ENCODE data around the gene HOXB9.

The HOXB9 gene

DNA sequence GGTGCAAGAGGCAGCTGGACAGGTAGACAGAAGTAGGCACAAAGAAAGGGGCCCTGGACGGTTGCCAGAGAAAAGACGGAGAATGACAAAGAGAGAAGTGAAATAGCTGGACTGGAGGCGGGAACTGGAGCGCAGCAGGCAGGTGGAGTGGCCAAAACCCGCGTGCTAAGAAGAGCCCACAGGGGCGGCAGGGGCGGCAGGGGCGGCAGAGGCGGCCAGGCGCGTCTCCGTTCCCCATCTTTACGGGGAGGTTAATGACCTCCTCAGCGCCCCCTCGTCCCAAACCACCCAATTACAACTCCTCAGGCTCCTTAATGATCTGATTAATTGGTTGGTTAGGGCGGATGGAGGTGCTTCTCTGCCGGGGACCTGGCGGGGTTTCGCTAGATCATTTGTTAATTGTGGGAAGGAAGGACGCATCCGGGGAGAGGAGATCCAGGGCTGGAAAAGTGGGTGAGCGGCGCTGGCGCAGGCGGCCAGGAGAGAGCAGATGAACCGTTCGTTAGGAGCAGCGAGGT is 15.4 kb upstream of the HOXB9 start:
- peaks cover 11% of the 10 kb centered on the region for H3K4me1 ChIP-seq (ENCODE audit: control insufficient read depth, low read length)
- H3K79me2 ChIP-seq (ENCODE audit: control insufficient read depth, low read length): no peaks in the 10 kb centered on the region
- H3K4me2 ChIP-seq (ENCODE audit: low read length): no peak overlapping the region; the same call in 1 of the 2 replicates
- H3K27me3 ChIP-seq (ENCODE audit: control insufficient read depth, low read length): peaks cover 45% of the 10 kb centered on the region
- H3F3A ChIP-seq (ENCODE audit: control insufficient read depth, insufficient read depth): no peaks in the 10 kb centered on the region
- H3K4me3 ChIP-seq (ENCODE audit: low read length): no peak overlapping the region
- no peaks in the 10 kb centered on the region for H4K20me1 ChIP-seq (ENCODE audit: control insufficient read depth, insufficient read depth, low read depth, low read length)
- H3K9me2 ChIP-seq (replicated peaks; ENCODE audit: control insufficient read depth, low read length): no peaks in the 10 kb centered on the region
- H3K9me3 ChIP-seq (ENCODE audit: control insufficient read depth, insufficient read depth, low read length): no peaks in the 10 kb centered on the region
- H3K36me3 ChIP-seq (ENCODE audit: control insufficient read depth, low read length): no peaks in the 10 kb centered on the region
- H3K27ac ChIP-seq (ENCODE audit: low read depth, low read length): no peak overlapping the region
- TF ChIP-seq EZH2phosphoT487 (IDR thresholded peaks at IDR 0.05; ENCODE audit: borderline replicate concordance, low read length): no peak
- TF ChIP-seq, protein P1, sequence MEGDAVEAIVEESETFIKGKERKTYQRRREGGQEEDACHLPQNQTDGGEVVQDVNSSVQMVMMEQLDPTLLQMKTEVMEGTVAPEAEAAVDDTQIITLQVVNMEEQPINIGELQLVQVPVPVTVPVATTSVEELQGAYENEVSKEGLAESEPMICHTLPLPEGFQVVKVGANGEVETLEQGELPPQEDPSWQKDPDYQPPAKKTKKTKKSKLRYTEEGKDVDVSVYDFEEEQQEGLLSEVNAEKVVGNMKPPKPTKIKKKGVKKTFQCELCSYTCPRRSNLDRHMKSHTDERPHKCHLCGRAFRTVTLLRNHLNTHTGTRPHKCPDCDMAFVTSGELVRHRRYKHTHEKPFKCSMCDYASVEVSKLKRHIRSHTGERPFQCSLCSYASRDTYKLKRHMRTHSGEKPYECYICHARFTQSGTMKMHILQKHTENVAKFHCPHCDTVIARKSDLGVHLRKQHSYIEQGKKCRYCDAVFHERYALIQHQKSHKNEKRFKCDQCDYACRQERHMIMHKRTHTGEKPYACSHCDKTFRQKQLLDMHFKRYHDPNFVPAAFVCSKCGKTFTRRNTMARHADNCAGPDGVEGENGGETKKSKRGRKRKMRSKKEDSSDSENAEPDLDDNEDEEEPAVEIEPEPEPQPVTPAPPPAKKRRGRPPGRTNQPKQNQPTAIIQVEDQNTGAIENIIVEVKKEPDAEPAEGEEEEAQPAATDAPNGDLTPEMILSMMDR (IDR thresholded peaks at IDR 0.05; ENCODE audit: low read depth, low read length, poor library complexity, severe bottlenecking): no peak

DNA sequence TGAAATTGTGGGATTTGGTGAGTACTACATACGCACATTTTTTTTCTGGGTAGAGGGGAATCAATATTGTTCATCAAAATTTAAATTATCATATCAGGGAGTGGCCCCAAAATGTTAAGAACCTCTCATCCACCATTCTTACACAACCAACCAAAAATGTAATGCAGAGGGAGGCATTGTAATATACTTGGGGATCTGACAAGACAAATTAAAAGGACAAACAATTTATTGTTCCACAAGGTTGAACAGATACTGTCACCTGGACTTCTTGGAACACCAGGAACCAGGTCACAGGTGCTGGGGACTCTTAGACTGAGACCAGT is 14.7 kb upstream of the HOXB9 start:
- Histone ChIP-seq H3K27ac (ENCODE audit: low read depth, low read length) (no peak overlapping the region), H3K4me2 (ENCODE audit: low read length) (no peak overlapping the region), H3K36me3 (ENCODE audit: control insufficient read depth, low read length) (no peaks in the 10 kb centered on the region), H4K20me1 (ENCODE audit: control insufficient read depth, insufficient read depth, low read depth, low read length) (no peaks in the 10 kb centered on the region), H3K27me3 (ENCODE audit: control insufficient read depth, low read length) (peaks cover 52% of the 10 kb centered on the region), H3K4me1 (ENCODE audit: control insufficient read depth, low read length) (peaks cover 14% of the 10 kb centered on the region), H3K9me3 (ENCODE audit: control insufficient read depth, insufficient read depth, low read length) (no peaks in the 10 kb centered on the region), H3F3A (ENCODE audit: control insufficient read depth, insufficient read depth) (no peaks in the 10 kb centered on the region), H3K4me3 (ENCODE audit: low read length) (no peak overlapping the region), H3K9me2 (replicated peaks; ENCODE audit: control insufficient read depth, low read length) (no peaks in the 10 kb centered on the region), H3K79me2 (ENCODE audit: control insufficient read depth, low read length) (no peaks in the 10 kb centered on the region)
- TF ChIP-seq, protein P1 (IDR thresholded peaks at IDR 0.05; ENCODE audit: low read depth, low read length, poor library complexity, severe bottlenecking): no peak
- no peak for TF ChIP-seq EZH2phosphoT487 (IDR thresholded peaks at IDR 0.05; ENCODE audit: borderline replicate concordance, low read length)

DNA sequence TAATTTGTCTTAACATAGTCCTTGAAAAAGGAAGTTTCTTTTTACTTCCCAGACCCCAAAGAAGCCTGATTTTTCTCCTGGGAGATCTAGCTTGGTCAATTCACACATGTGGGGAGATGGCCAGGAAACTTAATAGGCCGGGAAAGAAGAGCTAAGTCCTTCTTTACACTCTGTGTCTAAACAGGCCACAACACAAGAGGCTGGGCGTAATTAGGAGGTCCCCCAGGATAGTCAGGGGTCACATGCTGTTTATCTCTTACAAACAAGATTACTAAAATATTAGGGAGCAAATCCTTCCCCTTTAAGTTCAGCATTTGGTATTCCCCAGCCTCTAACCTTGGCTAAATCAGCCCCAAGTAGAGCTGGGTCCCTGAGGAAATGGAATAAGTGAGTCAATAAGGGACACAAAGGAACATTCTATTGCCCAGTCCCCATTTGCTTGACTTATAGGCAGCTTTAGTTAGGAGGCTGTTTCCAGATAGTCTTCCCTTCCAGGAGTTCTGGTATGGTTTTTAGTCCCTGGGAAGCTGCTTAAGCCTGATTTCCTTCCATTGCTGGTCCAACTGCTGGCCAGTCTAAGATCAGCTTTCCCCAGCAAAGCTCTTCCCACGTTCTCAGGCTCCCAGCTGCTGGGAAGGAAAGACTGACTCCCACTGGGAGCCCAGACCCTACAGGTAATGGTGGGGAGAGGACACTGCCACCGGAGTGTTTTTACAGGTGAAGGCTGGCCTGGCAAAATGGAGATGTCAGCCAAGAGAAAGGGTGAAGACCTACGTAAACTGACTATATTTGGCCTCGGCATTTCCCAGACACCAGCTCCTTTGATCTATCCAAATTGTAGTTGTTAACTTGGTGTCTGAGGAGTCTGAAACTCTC is 14.1 kb upstream of the HOXB9 start:
- Histone ChIP-seq H3K9me2 (replicated peaks; ENCODE audit: control insufficient read depth, low read length) (no peaks in the 10 kb centered on the region), H3K9me3 (ENCODE audit: control insufficient read depth, insufficient read depth, low read length) (no peaks in the 10 kb centered on the region), H3K27ac (ENCODE audit: low read depth, low read length) (no peak overlapping the region), H3K4me3 (ENCODE audit: low read length) (no peak overlapping the region), H3K79me2 (ENCODE audit: control insufficient read depth, low read length) (no peaks in the 10 kb centered on the region), H3K27me3 (ENCODE audit: control insufficient read depth, low read length) (peaks cover 56% of the 10 kb centered on the region), H3K4me2 (ENCODE audit: low read length) (no peak overlapping the region), H3K4me1 (ENCODE audit: control insufficient read depth, low read length) (peaks cover 18% of the 10 kb centered on the region), H4K20me1 (ENCODE audit: control insufficient read depth, insufficient read depth, low read depth, low read length) (no peaks in the 10 kb centered on the region), H3K36me3 (ENCODE audit: control insufficient read depth, low read length) (no peaks in the 10 kb centered on the region), H3F3A (ENCODE audit: control insufficient read depth, insufficient read depth) (no peaks in the 10 kb centered on the region)
- TF ChIP-seq, protein P1 (IDR thresholded peaks at IDR 0.05; ENCODE audit: low read depth, low read length, poor library complexity, severe bottlenecking): no peak
- no peak for TF ChIP-seq EZH2phosphoT487 (IDR thresholded peaks at IDR 0.05; ENCODE audit: borderline replicate concordance, low read length)
